Measurements from ENCODE around the gene SCMH1.
"Not testable (repeated sequence)": the region's sequence is repeated elsewhere in the genome, so short reads cannot be mapped to it uniquely, and the experiment has no call there.

- TF ChIP-seq, protein P1, sequence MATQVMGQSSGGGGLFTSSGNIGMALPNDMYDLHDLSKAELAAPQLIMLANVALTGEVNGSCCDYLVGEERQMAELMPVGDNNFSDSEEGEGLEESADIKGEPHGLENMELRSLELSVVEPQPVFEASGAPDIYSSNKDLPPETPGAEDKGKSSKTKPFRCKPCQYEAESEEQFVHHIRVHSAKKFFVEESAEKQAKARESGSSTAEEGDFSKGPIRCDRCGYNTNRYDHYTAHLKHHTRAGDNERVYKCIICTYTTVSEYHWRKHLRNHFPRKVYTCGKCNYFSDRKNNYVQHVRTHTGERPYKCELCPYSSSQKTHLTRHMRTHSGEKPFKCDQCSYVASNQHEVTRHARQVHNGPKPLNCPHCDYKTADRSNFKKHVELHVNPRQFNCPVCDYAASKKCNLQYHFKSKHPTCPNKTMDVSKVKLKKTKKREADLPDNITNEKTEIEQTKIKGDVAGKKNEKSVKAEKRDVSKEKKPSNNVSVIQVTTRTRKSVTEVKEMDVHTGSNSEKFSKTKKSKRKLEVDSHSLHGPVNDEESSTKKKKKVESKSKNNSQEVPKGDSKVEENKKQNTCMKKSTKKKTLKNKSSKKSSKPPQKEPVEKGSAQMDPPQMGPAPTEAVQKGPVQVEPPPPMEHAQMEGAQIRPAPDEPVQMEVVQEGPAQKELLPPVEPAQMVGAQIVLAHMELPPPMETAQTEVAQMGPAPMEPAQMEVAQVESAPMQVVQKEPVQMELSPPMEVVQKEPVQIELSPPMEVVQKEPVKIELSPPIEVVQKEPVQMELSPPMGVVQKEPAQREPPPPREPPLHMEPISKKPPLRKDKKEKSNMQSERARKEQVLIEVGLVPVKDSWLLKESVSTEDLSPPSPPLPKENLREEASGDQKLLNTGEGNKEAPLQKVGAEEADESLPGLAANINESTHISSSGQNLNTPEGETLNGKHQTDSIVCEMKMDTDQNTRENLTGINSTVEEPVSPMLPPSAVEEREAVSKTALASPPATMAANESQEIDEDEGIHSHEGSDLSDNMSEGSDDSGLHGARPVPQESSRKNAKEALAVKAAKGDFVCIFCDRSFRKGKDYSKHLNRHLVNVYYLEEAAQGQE (IDR thresholded peaks at IDR 0.05; ENCODE audit: insufficient read depth in 1 of 2, low read depth in 2 of 2, low read length in 1 of 2), result not testable (repeated sequence)
- TF ChIP-seq, protein P2, sequence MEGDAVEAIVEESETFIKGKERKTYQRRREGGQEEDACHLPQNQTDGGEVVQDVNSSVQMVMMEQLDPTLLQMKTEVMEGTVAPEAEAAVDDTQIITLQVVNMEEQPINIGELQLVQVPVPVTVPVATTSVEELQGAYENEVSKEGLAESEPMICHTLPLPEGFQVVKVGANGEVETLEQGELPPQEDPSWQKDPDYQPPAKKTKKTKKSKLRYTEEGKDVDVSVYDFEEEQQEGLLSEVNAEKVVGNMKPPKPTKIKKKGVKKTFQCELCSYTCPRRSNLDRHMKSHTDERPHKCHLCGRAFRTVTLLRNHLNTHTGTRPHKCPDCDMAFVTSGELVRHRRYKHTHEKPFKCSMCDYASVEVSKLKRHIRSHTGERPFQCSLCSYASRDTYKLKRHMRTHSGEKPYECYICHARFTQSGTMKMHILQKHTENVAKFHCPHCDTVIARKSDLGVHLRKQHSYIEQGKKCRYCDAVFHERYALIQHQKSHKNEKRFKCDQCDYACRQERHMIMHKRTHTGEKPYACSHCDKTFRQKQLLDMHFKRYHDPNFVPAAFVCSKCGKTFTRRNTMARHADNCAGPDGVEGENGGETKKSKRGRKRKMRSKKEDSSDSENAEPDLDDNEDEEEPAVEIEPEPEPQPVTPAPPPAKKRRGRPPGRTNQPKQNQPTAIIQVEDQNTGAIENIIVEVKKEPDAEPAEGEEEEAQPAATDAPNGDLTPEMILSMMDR (IDR thresholded peaks at IDR 0.05), result peak; percentile 15; the same call in 1 of the 2 replicates
- not testable (repeated sequence) for TF ChIP-seq POLR2AphosphoS5 (IDR thresholded peaks at IDR 0.05; ENCODE audit: low read depth, low read length)
Measured at GRCh38 chr1:41117241-41117640, 124.9 kb downstream of the SCMH1 start.

All from Panc1 (cell line).